ENCODE measurements around the gene FPR2. TPM values are rescaled to one million over a fixed set of nuclear protein-coding genes. Genes with fewer than 3 reads are reported as not detected.

The FPR2 gene
- total and polyA plus RNA-seq, 2 experiments from 2014 or later = not detected

DNA sequence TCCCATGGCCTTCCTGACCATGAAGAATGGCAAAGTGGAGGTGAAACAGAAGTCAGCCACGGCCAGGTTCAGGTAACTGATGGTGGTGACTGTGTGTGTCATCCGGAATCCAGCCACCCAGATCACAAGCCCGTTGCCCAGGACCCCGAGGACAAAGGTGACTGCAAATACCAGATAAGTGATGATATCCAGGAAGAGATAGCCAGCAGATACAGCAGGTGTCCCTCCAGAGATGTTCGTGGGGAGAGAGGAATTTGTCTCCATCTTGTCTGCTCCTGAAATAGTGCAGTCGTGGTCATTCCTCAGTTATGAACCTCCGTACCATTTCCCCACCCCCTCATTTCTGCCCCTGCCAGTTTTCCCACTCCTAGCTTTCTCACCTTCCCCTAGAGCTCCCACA lies 14.2 kb upstream of the FPR2 start (continued):
- TF ChIP-seq ZNF331 (CRISPR knock-in tag; IDR thresholded peaks at IDR 0.05; ENCODE audit: low read depth) = no peak
- TF ChIP-seq NANOG (IDR thresholded peaks at IDR 0.05; ENCODE audit: borderline replicate concordance) = no peak
- no peak for TF ChIP-seq CREB1 (CRISPR knock-in tag; IDR thresholded peaks at IDR 0.05; ENCODE audit: low read depth)
- TF ChIP-seq EZH2 (IDR thresholded peaks at IDR 0.05; ENCODE audit: low read depth, unreplicated experiment) = no peak
- no peak for TF ChIP-seq STAT1 (IDR thresholded peaks at IDR 0.05; ENCODE audit: unreplicated experiment)

GRCh38 chr19:51749979-51750378 lies 11.0 kb upstream of the FPR2 start:
- H3K27me3 Mint-ChIP-seq (ENCODE audit: insufficient read depth, low read depth, poor library complexity) = peaks cover 2% of the 10 kb centered on the region
- H3K4me1 Mint-ChIP-seq = no peaks in the 10 kb centered on the region
- H2AFZ ChIP-seq = no peak overlapping the region
- DNase-seq (ENCODE audit: low spot score) = no peak
- H3F3A ChIP-seq (replicated peaks; ENCODE audit: low read depth) = no peaks in the 10 kb centered on the region
- H3K9me2 ChIP-seq (ENCODE audit: insufficient read depth) = 0 out of 2 replicates have a peak, but pooled peaks cover 2% of the 10 kb centered on the region
- peaks cover 65% of the 10 kb centered on the region for H3K9me3 Mint-ChIP-seq
- no peaks in the 10 kb centered on the region for H4K20me1 ChIP-seq (replicated peaks; ENCODE audit: insufficient read depth)
- H3K36me3 ChIP-seq (ENCODE audit: insufficient read depth) = no peaks in the 10 kb centered on the region
- H3K27ac Mint-ChIP-seq = no peak overlapping the region
- H3K27ac ChIP-seq (ENCODE audit: low read depth) = no peak overlapping the region
- no peak overlapping the region for H3K4me2 ChIP-seq
- no peaks in the 10 kb centered on the region for H3K4me1 ChIP-seq (ENCODE audit: insufficient read depth)
- H3K27me3 ChIP-seq (ENCODE audit: insufficient read depth) = no peaks in the 10 kb centered on the region
- no peak for TF ChIP-seq ZNF331 (CRISPR knock-in tag; IDR thresholded peaks at IDR 0.05; ENCODE audit: low read depth)
- TF ChIP-seq NANOG (IDR thresholded peaks at IDR 0.05; ENCODE audit: borderline replicate concordance) = no peak
- no peak for TF ChIP-seq POLR2AphosphoS5 (IDR thresholded peaks at IDR 0.05; ENCODE audit: low read depth)
- no peak for TF ChIP-seq JUNB (IDR thresholded peaks at IDR 0.05; ENCODE audit: unreplicated experiment)
- no peak for TF ChIP-seq ZNF114 (CRISPR knock-in tag; IDR thresholded peaks at IDR 0.05)
- TF ChIP-seq, protein P1, sequence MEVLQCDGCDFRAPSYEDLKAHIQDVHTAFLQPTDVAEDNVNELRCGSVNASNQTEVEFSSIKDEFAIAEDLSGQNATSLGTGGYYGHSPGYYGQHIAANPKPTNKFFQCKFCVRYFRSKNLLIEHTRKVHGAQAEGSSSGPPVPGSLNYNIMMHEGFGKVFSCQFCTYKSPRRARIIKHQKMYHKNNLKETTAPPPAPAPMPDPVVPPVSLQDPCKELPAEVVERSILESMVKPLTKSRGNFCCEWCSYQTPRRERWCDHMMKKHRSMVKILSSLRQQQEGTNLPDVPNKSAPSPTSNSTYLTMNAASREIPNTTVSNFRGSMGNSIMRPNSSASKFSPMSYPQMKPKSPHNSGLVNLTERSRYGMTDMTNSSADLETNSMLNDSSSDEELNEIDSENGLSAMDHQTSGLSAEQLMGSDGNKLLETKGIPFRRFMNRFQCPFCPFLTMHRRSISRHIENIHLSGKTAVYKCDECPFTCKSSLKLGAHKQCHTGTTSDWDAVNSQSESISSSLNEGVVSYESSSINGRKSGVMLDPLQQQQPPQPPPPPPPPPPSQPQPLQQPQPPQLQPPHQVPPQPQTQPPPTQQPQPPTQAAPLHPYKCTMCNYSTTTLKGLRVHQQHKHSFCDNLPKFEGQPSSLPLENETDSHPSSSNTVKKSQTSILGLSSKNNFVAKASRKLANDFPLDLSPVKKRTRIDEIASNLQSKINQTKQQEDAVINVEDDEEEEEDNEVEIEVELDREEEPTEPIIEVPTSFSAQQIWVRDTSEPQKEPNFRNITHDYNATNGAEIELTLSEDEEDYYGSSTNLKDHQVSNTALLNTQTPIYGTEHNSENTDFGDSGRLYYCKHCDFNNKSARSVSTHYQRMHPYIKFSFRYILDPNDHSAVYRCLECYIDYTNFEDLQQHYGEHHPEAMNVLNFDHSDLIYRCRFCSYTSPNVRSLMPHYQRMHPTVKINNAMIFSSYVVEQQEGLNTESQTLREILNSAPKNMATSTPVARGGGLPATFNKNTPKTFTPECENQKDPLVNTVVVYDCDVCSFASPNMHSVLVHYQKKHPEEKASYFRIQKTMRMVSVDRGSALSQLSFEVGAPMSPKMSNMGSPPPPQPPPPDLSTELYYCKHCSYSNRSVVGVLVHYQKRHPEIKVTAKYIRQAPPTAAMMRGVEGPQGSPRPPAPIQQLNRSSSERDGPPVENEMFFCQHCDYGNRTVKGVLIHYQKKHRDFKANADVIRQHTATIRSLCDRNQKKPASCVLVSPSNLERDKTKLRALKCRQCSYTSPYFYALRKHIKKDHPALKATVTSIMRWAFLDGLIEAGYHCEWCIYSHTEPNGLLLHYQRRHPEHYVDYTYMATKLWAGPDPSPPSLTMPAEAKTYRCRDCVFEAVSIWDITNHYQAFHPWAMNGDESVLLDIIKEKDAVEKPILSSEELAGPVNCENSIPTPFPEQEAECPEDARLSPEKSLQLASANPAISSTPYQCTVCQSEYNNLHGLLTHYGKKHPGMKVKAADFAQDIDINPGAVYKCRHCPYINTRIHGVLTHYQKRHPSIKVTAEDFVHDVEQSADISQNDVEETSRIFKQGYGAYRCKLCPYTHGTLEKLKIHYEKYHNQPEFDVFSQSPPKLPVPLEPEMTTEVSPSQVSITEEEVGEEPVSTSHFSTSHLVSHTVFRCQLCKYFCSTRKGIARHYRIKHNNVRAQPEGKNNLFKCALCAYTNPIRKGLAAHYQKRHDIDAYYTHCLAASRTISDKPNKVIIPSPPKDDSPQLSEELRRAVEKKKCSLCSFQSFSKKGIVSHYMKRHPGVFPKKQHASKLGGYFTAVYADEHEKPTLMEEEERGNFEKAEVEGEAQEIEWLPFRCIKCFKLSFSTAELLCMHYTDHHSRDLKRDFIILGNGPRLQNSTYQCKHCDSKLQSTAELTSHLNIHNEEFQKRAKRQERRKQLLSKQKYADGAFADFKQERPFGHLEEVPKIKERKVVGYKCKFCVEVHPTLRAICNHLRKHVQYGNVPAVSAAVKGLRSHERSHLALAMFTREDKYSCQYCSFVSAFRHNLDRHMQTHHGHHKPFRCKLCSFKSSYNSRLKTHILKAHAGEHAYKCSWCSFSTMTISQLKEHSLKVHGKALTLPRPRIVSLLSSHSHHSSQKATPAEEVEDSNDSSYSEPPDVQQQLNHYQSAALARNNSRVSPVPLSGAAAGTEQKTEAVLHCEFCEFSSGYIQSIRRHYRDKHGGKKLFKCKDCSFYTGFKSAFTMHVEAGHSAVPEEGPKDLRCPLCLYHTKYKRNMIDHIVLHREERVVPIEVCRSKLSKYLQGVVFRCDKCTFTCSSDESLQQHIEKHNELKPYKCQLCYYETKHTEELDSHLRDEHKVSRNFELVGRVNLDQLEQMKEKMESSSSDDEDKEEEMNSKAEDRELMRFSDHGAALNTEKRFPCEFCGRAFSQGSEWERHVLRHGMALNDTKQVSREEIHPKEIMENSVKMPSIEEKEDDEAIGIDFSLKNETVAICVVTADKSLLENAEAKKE (CRISPR knock-in tag; IDR thresholded peaks at IDR 0.05) = no peak
- no peak for TF ChIP-seq REST (IDR thresholded peaks at IDR 0.05; ENCODE audit: unreplicated experiment)
- no peak for TF ChIP-seq CTCF (conservative IDR thresholded peaks at IDR 0.05; ENCODE audit: low read depth in 2 of 2)
- no peak for TF ChIP-seq EZH2 (IDR thresholded peaks at IDR 0.05; ENCODE audit: low read depth, unreplicated experiment)
- no peak for TF ChIP-seq EZH2phosphoT487 (IDR thresholded peaks at IDR 0.05; ENCODE audit: unreplicated experiment)
- TF ChIP-seq CREB1 (CRISPR knock-in tag; IDR thresholded peaks at IDR 0.05; ENCODE audit: low read depth) = no peak
- no peak for TF ChIP-seq ETS1 (IDR thresholded peaks at IDR 0.05)
- TF ChIP-seq STAT1 (IDR thresholded peaks at IDR 0.05; ENCODE audit: unreplicated experiment) = no peak
- no peak overlapping the region for H3K4me3 Mint-ChIP-seq
- no peak for ATAC-seq
- H3K36me3 Mint-ChIP-seq (ENCODE audit: low read depth) = peaks cover 4% of the 10 kb centered on the region; the same call in 1 of the 3 replicates
- no peaks in the 10 kb centered on the region for H3K79me2 ChIP-seq (replicated peaks; ENCODE audit: insufficient read depth)
- H3K4me3 ChIP-seq = no peak overlapping the region
